WTC11 (cell line): ENCODE results near the gene MMP13.

ENCODE experiments used
- NR3C1 ChIP-seq: sonication (generic); formaldehyde crosslinking; conservative IDR thresholded peaks from 2 replicates; pipeline ENCODE4 v1.8.1; 2023; ENCODE audit warnings: low read depth, mild to moderate bottlenecking, missing genetic modification reagents
- ZNF317 ChIP-seq: sonication (generic); formaldehyde crosslinking; IDR thresholded peaks from 2 replicates; pipeline ENCODE4 v1.8.1; 2023; ENCODE audit warnings: low read depth, mild to moderate bottlenecking, moderate library complexity, missing genetic modification reagents, borderline replicate concordance
- TF ChIP-seq, protein P1 (sequence below): fragments of 200-600 bp; IDR thresholded peaks from 2 replicates; pipeline ENCODE4 v1.8.0; 2022; ENCODE audit warnings: antibody characterized with exemption
- TF ChIP-seq, protein P2 (sequence below): sonication (generic); formaldehyde crosslinking; IDR thresholded peaks from 2 replicates; pipeline ENCODE4 v1.8.1; 2023; ENCODE audit warnings: mild to moderate bottlenecking, missing genetic modification reagents, moderate library complexity
- TF ChIP-seq, protein P3 (sequence below): sonication (generic); formaldehyde crosslinking; IDR thresholded peaks from 2 replicates; pipeline ENCODE4 v1.8.1; 2022; ENCODE audit warnings: missing genetic modification reagents, borderline replicate concordance

DNA sequence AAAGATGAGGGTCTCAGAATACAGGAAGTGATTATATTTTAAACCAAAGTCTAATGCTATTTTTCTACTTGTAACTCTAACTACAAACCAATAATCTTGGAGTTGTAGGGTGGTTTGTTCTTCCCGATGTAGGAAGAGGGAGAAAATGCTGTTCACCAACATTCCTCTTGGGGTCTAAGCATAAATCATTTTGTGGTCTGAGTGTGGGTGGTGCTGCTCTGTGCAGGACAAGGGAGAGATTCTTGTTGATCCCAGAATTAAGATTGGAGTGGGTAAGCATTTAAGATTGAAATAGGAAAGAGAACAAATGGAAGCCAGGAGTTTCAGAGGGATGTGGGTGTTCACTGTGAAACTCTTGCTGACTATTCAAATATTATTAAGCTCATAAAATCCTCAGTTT is 38.6 kb upstream of the MMP13 start:
- TF ChIP-seq, protein P1, sequence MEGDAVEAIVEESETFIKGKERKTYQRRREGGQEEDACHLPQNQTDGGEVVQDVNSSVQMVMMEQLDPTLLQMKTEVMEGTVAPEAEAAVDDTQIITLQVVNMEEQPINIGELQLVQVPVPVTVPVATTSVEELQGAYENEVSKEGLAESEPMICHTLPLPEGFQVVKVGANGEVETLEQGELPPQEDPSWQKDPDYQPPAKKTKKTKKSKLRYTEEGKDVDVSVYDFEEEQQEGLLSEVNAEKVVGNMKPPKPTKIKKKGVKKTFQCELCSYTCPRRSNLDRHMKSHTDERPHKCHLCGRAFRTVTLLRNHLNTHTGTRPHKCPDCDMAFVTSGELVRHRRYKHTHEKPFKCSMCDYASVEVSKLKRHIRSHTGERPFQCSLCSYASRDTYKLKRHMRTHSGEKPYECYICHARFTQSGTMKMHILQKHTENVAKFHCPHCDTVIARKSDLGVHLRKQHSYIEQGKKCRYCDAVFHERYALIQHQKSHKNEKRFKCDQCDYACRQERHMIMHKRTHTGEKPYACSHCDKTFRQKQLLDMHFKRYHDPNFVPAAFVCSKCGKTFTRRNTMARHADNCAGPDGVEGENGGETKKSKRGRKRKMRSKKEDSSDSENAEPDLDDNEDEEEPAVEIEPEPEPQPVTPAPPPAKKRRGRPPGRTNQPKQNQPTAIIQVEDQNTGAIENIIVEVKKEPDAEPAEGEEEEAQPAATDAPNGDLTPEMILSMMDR: no peak
- TF ChIP-seq ZNF317 (CRISPR knock-in tag): no peak
- TF ChIP-seq, protein P2, sequence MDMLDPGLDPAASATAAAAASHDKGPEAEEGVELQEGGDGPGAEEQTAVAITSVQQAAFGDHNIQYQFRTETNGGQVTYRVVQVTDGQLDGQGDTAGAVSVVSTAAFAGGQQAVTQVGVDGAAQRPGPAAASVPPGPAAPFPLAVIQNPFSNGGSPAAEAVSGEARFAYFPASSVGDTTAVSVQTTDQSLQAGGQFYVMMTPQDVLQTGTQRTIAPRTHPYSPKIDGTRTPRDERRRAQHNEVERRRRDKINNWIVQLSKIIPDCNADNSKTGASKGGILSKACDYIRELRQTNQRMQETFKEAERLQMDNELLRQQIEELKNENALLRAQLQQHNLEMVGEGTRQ (CRISPR knock-in tag): no peak
- TF ChIP-seq, protein P3, sequence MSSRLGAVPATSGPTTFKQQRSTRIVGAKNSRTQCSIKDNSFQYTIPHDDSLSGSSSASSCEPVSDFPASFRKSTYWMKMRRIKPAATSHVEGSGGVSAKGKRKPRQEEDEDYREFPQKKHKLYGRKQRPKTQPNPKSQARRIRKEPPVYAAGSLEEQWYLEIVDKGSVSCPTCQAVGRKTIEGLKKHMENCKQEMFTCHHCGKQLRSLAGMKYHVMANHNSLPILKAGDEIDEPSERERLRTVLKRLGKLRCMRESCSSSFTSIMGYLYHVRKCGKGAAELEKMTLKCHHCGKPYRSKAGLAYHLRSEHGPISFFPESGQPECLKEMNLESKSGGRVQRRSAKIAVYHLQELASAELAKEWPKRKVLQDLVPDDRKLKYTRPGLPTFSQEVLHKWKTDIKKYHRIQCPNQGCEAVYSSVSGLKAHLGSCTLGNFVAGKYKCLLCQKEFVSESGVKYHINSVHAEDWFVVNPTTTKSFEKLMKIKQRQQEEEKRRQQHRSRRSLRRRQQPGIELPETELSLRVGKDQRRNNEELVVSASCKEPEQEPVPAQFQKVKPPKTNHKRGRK (CRISPR knock-in tag): no peak
- TF ChIP-seq NR3C1 (CRISPR knock-in tag): no peak
